Glomerular visceral epithelial cell (primary cell): ENCODE measurements around the gene BPIFB6.

Source experiments
- DNase-seq: peaks from one replicate; pipeline ENCODE4 v3.0.0-alpha.2; 2016; ENCODE audit errors: extremely low spot score

Gene BPIFB6

GRCh38 chr20:33015700-33016580 is 15.5 kb upstream of the BPIFB6 start:
- no peak for DNase-seq

- no peak for DNase-seq
These were observed 14.8 kb upstream of the BPIFB6 start for GRCh38 chr20:33016581-33017109.

GRCh38 chr20:33017542-33017941 is 13.9 kb upstream of the BPIFB6 start:
- no peak for DNase-seq

GRCh38 chr20:33018169-33018931 is 13.1 kb upstream of the BPIFB6 start:
- no peak for DNase-seq

GRCh38 chr20:33019465-33020277 is 11.8 kb upstream of the BPIFB6 start:
- DNase-seq: no peak

- no peak for DNase-seq
These were observed 10.9 kb upstream of the BPIFB6 start for GRCh38 chr20:33020278-33021161.

GRCh38 chr20:33021879-33022278 is 9.6 kb upstream of the BPIFB6 start:
- DNase-seq: no peak

GRCh38 chr20:33022289-33022688 is 9.2 kb upstream of the BPIFB6 start:
- no peak for DNase-seq

GRCh38 chr20:33022694-33023438 is 8.6 kb upstream of the BPIFB6 start:
- no peak for DNase-seq

GRCh38 chr20:33023439-33024242 is 7.8 kb upstream of the BPIFB6 start:
- no peak for DNase-seq

GRCh38 chr20:33024243-33024560 is 7.2 kb upstream of the BPIFB6 start:
- no peak for DNase-seq

- no peak for DNase-seq
These were observed 6.7 kb upstream of the BPIFB6 start for GRCh38 chr20:33024609-33025317.

GRCh38 chr20:33025318-33025876 is 6.1 kb upstream of the BPIFB6 start:
- DNase-seq: no peak

- DNase-seq: no peak
These were observed 5.2 kb upstream of the BPIFB6 start for GRCh38 chr20:33026072-33026778.

GRCh38 chr20:33026779-33027759 is 4.4 kb upstream of the BPIFB6 start:
- no peak for DNase-seq
